Measurements from ENCODE around the gene ABCA13.
"Not testable (repeated sequence)": the region's sequence is repeated elsewhere in the genome, so short reads cannot be mapped to it uniquely, and the experiment has no call there.

ABCA13 gene

DNA sequence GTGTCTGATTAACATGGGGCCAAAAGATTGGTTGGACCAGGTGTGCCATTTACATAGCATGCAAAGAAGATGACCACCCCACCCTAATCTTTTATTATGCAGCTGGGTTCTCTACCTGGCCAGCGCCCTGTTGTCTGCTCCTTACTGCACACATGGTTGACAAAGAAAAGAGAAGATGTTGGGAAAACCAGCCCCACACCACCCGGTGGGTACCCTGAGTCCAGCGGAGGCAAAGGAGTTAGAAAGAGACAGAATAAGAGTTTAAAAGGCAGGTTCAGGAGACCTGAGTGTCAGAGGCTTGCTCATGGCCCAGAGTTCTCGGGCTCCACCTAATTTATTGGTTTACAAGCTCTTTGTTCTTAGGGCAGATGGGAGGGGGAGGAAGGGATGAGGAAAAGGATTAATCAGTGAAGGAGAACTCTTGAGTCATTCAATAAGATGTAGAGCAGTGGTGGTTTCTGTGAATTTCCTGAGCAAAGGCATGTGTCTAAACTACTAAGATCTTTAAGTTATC lies 24.1 kb upstream of the ABCA13 start:
- Histone ChIP-seq H3K27ac (ENCODE audit: low read length) (no peak overlapping the region), H3K4me3 (ENCODE audit: low read length) (no peak overlapping the region), H3K4me2 (ENCODE audit: low read length) (no peak overlapping the region), H2AFZ (ENCODE audit: low read depth, low read length) (no peak overlapping the region), H3K79me2 (ENCODE audit: low read length) (no peaks in the 10 kb centered on the region), H3K27me3 (ENCODE audit: low read depth, low read length) (peaks cover 33% of the 10 kb centered on the region), H3K36me3 (replicated peaks; ENCODE audit: low read depth, low read length) (no peaks in the 10 kb centered on the region), H3K9ac (ENCODE audit: low read length) (no peak overlapping the region), H3K9me3 (ENCODE audit: insufficient read depth, low read length) (no peaks in the 10 kb centered on the region), H4K20me1 (ENCODE audit: insufficient read depth, low read length) (no peaks in the 10 kb centered on the region), H3K4me1 (ENCODE audit: low read length) (no peaks in the 10 kb centered on the region)
- TF ChIP-seq, protein P1, sequence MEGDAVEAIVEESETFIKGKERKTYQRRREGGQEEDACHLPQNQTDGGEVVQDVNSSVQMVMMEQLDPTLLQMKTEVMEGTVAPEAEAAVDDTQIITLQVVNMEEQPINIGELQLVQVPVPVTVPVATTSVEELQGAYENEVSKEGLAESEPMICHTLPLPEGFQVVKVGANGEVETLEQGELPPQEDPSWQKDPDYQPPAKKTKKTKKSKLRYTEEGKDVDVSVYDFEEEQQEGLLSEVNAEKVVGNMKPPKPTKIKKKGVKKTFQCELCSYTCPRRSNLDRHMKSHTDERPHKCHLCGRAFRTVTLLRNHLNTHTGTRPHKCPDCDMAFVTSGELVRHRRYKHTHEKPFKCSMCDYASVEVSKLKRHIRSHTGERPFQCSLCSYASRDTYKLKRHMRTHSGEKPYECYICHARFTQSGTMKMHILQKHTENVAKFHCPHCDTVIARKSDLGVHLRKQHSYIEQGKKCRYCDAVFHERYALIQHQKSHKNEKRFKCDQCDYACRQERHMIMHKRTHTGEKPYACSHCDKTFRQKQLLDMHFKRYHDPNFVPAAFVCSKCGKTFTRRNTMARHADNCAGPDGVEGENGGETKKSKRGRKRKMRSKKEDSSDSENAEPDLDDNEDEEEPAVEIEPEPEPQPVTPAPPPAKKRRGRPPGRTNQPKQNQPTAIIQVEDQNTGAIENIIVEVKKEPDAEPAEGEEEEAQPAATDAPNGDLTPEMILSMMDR (IDR thresholded peaks at IDR 0.05; ENCODE audit: low read depth, low read length), result no peak
- TF ChIP-seq EZH2phosphoT487 (IDR thresholded peaks at IDR 0.05; ENCODE audit: low read depth), result no peak

DNA sequence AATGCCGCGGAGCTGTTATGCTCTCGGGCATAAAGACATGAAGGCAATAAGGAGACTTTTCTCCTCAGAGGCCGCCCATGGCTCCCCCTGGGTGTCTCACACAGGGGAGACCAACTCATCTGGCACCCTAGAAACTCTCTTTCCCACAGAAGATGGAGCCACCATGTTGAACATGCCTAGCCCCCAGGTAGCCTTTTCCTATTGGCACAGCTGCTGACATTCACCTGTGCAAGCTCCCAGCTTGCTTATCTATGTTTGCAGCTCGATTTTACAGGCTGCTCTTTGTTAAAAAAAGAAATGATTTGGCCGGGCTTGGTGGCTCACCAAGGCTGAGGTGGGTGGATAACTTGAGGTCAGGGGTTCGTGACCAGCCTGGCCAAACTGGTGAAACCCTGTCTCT lies 23.6 kb upstream of the ABCA13 start:
- H3K4me1 ChIP-seq (ENCODE audit: low read length); H3K36me3 ChIP-seq (replicated peaks; ENCODE audit: low read depth, low read length); H3K4me3 ChIP-seq (ENCODE audit: low read length); H3K4me2 ChIP-seq (ENCODE audit: low read length); H2AFZ ChIP-seq (ENCODE audit: low read depth, low read length); H3K9ac ChIP-seq (ENCODE audit: low read length); H4K20me1 ChIP-seq (ENCODE audit: insufficient read depth, low read length); H3K9me3 ChIP-seq (ENCODE audit: insufficient read depth, low read length); H3K79me2 ChIP-seq (ENCODE audit: low read length); H3K27ac ChIP-seq (ENCODE audit: low read length): not testable (repeated sequence)
- H3K27me3 ChIP-seq (ENCODE audit: low read depth, low read length), result peaks cover 33% of the 10 kb centered on the region

DNA sequence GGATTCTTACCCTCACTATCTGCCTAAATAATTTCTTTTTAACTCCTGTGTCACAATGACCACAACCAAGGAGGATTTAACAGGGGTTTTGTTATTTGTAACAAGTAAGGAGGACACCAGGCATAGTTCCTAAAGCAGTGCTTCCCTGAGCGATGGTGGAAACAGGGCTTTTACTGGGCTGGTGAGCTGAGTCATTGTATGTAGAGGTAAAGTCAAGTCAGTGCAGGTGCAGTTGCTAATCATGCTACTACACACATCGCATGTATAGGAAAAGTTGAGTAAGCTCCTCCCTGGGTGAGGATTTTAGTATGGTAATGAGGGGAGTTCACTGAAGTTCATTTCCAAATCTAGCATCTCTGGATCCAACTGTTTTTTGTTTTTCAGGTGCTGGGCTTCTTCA lies 22.9 kb upstream of the ABCA13 start:
- no peak overlapping the region for H3K4me2 ChIP-seq (ENCODE audit: low read length)
- H3K36me3 ChIP-seq (replicated peaks; ENCODE audit: low read depth, low read length), result no peaks in the 10 kb centered on the region
- no peaks in the 10 kb centered on the region for H3K9me3 ChIP-seq (ENCODE audit: insufficient read depth, low read length)
- H4K20me1 ChIP-seq (ENCODE audit: insufficient read depth, low read length), result no peaks in the 10 kb centered on the region
- peaks cover 33% of the 10 kb centered on the region for H3K27me3 ChIP-seq (ENCODE audit: low read depth, low read length)
- H3K4me1 ChIP-seq (ENCODE audit: low read length), result no peaks in the 10 kb centered on the region
- TF ChIP-seq, protein P1 (IDR thresholded peaks at IDR 0.05; ENCODE audit: low read depth, low read length), result no peak
- no peak for TF ChIP-seq EZH2phosphoT487 (IDR thresholded peaks at IDR 0.05; ENCODE audit: low read depth)
- H2AFZ ChIP-seq (ENCODE audit: low read depth, low read length), result no peak overlapping the region
- no peak overlapping the region for H3K27ac ChIP-seq (ENCODE audit: low read length)
- H3K4me3 ChIP-seq (ENCODE audit: low read length), result no peak overlapping the region
- H3K9ac ChIP-seq (ENCODE audit: low read length), result no peak overlapping the region
- no peaks in the 10 kb centered on the region for H3K79me2 ChIP-seq (ENCODE audit: low read length)

DNA sequence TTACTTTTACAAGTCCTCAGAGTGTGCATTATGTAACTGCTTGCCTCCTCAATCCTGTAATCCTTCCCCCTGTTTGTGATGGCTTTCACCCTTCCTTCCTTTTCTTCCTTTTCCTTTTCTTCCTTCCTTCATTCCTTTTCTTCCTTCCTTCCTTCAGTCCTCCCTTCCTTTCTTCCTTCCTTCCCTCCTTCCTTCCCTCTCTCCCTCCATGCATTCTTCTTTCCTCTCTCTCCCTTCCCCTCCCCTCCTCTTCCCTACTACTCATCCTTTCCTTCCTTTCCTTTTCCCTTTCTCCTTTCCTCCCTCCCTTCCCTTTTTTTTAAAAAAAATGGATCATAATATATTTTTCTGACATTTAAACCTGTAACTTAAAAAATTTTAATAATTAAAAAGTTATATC lies 22.2 kb upstream of the ABCA13 start:
- no peaks in the 10 kb centered on the region for H3K4me1 ChIP-seq (ENCODE audit: low read length)
- no peaks in the 10 kb centered on the region for H3K9me3 ChIP-seq (ENCODE audit: insufficient read depth, low read length)
- H3K4me3 ChIP-seq (ENCODE audit: low read length), result no peak overlapping the region
- no peaks in the 10 kb centered on the region for H4K20me1 ChIP-seq (ENCODE audit: insufficient read depth, low read length)
- H3K4me2 ChIP-seq (ENCODE audit: low read length), result no peak overlapping the region
- H3K36me3 ChIP-seq (replicated peaks; ENCODE audit: low read depth, low read length), result no peaks in the 10 kb centered on the region
- H3K79me2 ChIP-seq (ENCODE audit: low read length), result no peaks in the 10 kb centered on the region
- TF ChIP-seq, protein P1 (IDR thresholded peaks at IDR 0.05; ENCODE audit: low read depth, low read length), result no peak
- no peak for TF ChIP-seq EZH2phosphoT487 (IDR thresholded peaks at IDR 0.05; ENCODE audit: low read depth)
- H3K27me3 ChIP-seq (ENCODE audit: low read depth, low read length), result peaks cover 33% of the 10 kb centered on the region
- H2AFZ ChIP-seq (ENCODE audit: low read depth, low read length), result no peak overlapping the region
- H3K9ac ChIP-seq (ENCODE audit: low read length), result no peak overlapping the region
- no peak overlapping the region for H3K27ac ChIP-seq (ENCODE audit: low read length)

DNA sequence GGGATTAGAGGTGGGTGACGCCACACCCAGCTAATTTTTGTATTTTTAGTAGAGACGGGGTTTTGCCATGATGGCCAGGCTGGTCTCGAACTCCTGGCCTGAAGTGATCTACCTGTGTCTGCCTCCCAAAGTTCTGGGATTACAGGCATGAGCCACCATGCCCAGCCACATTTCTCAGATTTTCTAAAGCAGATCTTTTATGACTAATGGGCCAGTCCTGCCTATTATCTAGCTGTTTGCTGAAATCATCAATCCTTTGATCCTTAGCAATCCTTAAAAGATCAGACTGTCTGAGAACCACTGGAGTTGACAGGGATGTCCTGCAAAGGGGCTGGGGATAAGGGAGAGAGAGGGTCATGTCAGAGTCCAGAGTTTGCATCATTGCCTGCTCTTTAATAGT lies 21.2 kb upstream of the ABCA13 start:
- no peak overlapping the region for H3K4me2 ChIP-seq (ENCODE audit: low read length)
- H2AFZ ChIP-seq (ENCODE audit: low read depth, low read length), result no peak overlapping the region
- H3K4me3 ChIP-seq (ENCODE audit: low read length), result no peak overlapping the region
- no peak overlapping the region for H3K27ac ChIP-seq (ENCODE audit: low read length)
- H3K79me2 ChIP-seq (ENCODE audit: low read length), result no peaks in the 10 kb centered on the region
- H3K27me3 ChIP-seq (ENCODE audit: low read depth, low read length), result peaks cover 35% of the 10 kb centered on the region
- H3K4me1 ChIP-seq (ENCODE audit: low read length), result no peaks in the 10 kb centered on the region
- no peaks in the 10 kb centered on the region for H3K36me3 ChIP-seq (replicated peaks; ENCODE audit: low read depth, low read length)
- H4K20me1 ChIP-seq (ENCODE audit: insufficient read depth, low read length), result no peaks in the 10 kb centered on the region
- no peaks in the 10 kb centered on the region for H3K9me3 ChIP-seq (ENCODE audit: insufficient read depth, low read length)
- TF ChIP-seq, protein P1 (IDR thresholded peaks at IDR 0.05; ENCODE audit: low read depth, low read length), result no peak
- no peak for TF ChIP-seq EZH2phosphoT487 (IDR thresholded peaks at IDR 0.05; ENCODE audit: low read depth)
- H3K9ac ChIP-seq (ENCODE audit: low read length), result no peak overlapping the region

Measured in OCI-LY3 (cell line).